GM18867 (cell line): ENCODE data around the gene CIAO2A.
A peak's percentile ranks its signal among the peaks of the same experiment; 100 is the strongest.
"Not testable (repeated sequence)": the region's sequence is repeated elsewhere in the genome, so short reads cannot be mapped to it uniquely, and the experiment has no call there.

ENCODE experiments used
- ATAC-seq: cut with Tn5 transposase; IDR thresholded peaks from one replicate; pipeline ENCODE4 v1.9.1; 2021; ENCODE audit warnings: mild to moderate bottlenecking, moderate library complexity; ENCODE audit not compliant: unreplicated experiment

Gene CIAO2A, protein sequence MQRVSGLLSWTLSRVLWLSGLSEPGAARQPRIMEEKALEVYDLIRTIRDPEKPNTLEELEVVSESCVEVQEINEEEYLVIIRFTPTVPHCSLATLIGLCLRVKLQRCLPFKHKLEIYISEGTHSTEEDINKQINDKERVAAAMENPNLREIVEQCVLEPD

DNA sequence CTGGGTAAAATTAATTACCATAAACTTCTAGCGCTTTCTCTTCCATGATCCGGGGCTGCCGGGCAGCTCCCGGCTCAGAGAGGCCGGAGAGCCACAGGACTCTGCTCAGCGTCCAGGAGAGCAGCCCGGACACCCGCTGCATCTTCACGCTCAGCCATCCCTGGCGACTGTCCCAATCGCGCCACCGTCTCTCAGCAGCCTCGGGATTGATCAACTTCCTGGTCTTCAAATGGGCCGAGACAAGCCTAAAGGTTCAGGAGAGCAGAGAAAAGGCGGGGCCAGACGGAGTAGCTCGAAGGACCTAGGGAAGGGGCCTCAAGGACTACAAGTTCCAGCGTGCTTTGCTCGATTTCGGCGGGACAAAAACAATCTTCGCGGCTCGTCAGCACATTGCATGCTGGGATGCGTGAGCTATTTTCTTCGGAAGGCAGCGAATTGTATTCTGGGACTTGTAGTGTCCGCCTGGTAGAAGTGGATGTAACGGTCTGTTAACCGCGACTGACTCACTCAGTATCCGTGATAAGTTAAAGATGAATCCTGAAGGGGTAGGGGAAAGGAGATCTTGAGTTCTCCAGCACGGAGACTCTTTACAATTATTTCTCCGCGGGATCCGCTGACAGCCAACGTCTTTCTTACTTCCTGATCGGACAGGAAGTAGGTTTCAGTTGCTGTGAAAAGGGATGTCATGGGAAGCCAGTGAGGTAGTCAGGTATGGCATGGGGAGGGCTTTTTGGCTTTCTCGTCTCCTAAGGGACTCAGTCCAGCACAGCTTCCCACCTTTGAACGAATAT, at the start of gene CIAO2A:
TSS of gene CIAO2A (minus strand) at position 212 of the 791 bp plus-strand sequence. CDS start at position 142, 70 bp downstream.
- peak; percentile 60 for ATAC-seq

DNA sequence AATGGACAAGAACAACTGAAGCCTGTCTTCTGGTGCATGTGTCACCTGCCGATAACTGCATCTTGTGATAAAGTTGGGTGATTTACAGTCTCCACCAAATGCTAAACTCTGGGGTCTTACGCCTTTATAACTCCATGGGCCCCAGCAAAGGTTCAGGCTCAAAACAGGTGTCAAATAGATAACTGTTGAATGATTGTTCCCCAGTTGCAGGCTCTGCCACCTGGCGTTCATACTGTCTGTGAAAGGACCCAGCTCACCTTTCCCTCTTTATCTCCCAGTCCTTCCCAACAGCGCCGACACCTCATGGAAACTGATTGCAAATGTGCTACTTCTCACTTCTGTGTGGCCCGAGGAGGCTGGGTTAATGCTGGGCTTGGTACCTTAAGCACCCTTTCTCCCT, 49.6 kb upstream of the CIAO2A start:
- no peak for ATAC-seq

DNA sequence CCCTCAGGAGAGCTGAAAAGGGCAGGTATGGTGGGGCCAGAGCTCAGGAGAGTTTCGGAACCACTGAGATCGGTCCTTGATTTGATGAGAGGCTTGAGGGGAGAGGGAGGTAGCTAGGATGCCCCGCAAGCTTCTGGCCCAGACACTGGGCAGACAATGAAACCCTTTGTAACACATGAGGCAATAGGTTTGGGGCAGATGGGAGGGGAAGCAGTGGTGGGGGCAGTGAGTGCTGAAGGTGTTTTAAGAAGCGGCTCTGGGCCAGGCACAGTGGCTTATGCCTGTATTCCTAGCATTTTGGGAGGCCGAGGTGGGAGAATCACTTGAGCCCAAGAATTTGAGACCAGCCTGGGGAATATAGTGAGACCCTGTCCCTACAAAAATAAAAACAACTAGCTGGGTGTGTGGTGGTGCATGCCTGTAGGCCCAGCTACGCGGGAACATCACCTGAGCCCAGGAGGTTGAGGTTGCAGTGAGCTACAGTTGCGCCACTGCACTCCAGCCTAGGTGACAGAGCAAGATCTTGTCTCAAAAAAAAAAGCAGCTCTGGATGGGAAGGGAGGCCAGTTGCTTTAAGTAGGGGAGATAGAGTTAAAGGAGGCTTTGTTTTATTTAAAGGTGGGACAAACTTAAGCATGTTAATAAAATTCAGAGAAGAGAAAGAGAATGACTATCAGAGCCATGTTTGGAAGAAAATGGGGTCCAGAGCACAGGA, 48.3 kb upstream of the CIAO2A start:
- ATAC-seq: no peak

DNA sequence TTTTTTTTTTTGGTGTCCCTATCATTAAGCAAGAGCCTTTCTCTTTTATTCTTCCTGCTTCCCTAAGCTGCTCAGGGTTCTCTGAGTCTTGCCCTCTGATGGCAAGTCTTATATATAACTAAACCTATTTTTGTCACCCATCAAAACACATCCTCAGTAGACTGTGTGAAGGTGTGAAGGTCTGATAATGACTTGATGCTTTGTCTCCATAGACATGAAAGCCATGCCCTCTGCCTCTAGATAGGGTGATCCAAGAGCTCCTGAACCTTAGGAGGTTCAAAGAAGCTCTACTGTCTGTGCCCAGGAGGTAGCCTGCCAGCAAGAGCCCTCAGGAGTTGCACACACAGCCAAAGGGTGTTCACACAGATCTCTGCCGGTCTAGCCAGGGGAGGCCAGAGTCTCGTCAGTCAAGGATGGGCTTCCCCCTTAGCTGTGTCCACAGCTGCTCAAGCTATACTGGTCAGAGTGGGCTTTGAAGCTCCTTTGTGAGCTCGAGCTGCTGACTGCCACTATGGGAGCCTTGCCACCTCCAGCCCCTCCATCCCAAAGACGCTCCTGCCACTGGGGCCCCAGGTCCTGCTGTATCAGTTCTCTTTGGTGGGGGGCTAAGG, 44.8 kb upstream of the CIAO2A start:
- no peak for ATAC-seq

DNA sequence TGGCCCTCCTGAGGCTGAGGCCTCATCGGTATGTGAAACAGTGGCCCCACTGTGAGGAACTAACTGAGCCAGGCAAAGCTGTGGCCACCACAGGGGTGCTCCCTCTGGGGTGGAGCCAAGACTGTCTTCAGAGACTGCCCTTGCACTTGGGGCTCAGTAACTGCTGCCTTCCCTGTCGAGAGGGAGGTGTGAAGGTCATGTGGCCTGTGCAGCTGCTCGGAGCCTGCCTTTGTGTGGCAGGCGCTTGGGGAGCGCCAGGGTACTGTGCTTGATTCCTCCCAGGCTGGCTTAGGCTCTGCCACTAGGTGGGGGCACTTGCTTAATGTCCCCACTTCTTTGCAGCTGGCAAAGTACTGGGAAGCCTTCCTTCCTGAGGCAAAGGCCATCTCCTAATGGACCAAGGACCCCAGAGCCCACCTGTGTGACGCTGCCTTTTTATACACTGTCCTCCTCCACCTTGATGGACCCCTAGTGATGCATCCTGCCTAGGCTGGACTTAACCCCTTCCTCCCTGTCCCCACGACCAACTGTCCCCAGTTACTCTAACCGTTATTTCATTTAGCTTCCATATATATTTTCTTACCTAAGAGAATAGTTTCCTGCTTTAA, 43.7 kb upstream of the CIAO2A start:
- ATAC-seq: no peak

DNA sequence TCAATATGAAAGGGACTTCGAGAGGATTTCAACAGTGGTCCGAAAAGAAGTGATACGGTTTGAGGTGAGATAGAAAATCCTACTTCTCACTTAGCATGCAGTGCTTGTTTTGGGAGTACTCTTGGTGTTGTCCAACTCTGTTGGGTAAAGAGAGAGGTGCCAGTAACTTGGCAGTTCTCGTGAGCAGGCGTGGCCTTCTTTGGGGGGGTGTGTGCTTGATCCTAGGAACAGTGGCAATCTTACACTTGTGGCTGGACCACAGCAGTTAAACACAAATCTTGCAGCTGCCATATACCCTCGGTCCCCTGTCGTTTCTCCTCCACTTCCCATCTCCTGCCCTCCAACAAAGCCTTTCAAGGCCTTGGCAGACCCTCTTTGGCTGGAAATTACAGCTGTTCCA, 42.7 kb upstream of the CIAO2A start:
- ATAC-seq: no peak

DNA sequence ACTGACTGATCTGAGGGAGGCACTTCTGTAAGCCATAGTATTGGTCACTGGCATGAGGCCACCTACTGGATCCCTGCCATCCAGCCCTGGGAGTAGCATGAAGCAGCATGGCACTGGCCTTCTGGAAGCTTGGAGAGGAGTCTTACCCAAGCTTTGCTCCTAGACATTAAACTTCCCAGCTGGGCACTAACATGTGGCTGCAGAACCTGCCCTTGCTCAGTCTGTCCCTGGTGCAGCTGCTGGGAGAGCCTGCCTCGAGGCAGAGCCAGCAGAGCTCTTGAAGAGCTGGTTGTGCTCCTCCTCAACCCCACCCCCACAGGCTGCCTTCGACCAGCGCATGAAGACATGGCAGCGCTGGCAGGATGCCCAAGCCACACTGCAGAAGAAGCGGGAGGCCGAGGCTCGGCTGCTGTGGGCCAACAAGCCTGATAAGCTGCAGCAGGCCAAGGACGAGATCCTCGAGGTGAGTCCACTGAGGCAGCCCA, 40.7 kb upstream of the CIAO2A start:
- ATAC-seq: no peak

DNA sequence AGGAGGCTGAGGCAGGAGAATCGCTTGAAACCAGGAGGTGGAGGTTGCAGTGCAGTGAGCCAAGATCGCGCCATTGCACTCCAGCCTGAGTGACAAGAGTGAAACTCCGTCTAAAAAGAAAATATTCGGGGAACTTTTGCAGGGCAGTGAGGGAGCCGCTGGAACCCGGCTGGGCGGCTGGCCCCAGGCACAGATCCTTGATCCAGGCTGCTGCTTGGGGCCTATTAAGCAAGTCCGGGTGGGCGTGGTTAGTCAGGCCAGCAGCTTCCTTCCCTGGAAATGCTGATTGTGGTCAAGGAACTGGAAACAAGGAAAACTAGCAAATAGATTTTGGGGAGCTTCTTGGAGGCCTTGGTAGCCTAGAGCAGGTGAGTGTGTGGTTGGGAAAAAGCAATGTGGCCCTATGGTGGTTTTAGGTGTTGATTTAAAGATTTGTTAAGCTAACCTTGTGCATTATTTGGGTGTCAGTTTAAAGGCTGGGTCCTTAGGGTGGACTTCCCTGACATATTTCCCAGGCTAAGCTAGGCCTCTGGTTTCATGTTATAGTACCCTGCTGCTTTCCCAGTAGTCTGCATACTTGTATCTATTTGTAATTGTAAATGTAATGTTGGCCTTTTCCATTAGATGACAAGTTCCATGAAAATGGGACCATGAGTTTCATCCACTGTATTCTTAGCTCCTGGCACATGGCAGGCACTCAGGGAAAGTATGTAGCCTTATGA, 40.1 kb upstream of the CIAO2A start:
- ATAC-seq: no peak

DNA sequence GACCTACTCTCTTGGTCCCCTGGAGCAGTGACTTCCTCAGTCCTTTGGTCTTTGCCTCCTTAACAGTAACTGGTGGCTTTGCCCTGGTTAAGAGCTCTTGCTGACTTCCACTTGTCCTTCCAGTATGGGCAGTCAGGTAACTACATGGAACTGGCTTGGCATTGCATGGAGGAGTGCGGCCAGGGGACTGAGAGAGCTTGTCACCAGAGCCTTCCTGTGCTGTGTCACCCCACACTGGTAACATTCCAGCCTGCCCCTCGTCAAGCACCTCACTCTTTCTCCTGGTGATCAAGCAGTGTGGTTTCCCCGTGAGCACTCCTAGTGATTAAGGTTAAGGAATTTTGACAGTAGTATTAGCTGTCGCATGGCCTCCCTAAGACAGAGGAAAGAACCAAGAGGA, 38.6 kb upstream of the CIAO2A start:
- no peak for ATAC-seq

DNA sequence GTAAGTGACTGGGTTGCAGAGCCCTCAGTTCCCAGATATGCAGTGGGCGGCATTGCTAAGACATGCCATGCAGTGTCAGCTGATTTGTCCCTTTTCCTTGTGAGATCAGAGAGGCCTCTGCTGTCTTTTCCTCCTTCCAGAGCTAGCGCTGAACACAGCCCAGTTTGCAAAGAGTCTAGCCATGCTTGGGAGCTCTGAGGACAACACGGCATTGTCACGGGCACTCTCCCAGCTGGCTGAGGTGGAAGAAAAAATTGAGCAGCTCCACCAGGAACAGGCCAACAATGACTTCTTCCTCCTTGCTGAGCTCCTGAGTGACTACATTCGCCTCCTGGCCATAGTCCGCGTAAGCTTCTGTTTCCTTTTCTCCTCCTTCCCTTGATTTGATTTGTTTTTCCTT, 37.9 kb upstream of the CIAO2A start:
- ATAC-seq: no peak

DNA sequence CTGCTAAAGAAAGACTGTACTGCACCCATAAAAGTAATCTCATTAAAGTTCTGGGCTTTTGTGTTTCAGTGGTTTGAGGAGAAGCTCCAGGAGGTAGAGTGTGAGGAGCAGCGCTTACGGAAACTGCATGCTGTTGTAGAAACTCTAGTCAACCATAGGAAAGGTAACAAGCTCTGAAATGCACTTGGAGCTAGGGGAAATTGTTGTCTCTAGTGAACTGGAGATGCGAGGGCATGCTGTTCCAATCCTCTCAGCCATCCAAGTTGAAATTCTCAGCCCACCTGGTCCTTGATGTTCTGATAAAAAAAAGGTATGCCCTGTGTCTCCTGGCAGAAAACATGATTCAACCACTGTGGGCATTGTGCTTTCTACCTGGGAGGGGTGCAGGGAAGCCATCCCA, 36.5 kb upstream of the CIAO2A start:
- no peak for ATAC-seq

DNA sequence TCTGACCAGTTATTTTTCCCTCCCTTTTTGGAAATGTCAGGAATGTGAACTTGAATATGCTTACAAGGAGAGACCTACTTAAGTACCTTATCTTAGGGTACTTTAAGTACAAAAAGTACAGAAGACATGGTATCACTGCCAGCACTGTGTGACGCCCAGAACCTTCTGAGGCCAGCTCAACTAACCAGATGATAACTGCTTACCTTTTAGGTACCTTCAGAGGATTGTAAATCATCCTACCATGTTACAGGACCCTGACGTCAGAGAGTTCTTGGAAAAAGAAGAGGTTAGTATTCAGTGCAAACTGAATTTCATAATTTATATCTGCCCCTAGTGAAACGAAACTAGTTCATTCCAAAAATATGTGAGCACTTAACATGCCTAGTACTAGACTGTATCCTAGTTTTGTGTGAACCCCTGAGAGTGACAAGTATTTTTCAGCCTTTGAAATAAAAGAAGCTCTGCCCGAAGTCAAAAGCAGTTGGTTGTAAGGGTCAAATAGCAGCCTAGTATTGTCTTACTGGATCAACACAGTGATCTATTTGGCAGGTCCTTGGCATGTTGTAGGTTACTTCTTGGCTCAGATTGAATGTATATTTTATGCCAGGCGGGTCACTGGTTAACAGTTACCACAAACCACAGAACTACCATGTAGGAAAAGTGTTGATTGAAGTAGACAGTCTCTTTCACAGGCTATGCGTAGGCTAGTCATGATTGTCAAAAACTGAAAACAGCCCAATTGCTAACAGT, 34.1 kb upstream of the CIAO2A start:
- ATAC-seq: no peak

DNA sequence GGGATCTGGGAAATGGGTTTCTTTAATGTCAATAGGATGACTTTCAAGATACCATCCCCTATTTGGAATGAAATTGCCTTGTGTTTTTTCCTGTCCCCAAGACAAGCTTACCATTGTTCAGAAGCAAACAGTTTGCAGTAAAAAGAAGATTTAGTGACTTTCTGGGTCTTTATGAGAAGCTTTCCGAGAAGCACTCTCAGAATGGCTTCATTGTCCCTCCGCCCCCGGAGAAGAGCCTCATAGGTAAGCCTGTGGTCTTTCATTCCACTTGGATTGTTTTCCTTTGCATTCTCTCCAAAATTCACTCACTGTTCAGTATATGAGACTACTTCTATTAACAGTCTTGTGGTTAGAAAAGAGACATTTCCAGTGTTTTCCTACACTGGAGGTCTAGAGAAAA, 32.3 kb upstream of the CIAO2A start:
- no peak for ATAC-seq

DNA sequence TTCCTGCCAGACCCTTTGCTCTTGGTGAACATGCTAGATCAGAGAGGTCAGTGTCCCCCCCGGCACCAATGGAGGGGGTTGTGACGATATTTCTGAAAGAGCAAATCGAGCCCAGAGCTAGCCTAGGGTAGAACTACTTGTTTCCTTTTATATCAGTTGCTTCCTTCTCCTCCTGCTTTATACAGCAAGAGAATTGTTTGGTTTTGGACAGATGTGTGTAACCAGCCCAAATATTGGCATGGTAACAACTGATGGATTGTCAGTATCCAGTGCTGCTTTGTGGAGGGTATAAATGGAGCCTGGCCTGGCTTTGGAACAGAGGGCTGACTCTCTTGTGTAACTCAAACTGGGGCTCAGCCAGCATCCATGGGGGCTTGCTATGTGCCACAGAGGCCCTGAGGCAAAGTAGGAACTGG, 29.3 kb upstream of the CIAO2A start:
- ATAC-seq: no peak

DNA sequence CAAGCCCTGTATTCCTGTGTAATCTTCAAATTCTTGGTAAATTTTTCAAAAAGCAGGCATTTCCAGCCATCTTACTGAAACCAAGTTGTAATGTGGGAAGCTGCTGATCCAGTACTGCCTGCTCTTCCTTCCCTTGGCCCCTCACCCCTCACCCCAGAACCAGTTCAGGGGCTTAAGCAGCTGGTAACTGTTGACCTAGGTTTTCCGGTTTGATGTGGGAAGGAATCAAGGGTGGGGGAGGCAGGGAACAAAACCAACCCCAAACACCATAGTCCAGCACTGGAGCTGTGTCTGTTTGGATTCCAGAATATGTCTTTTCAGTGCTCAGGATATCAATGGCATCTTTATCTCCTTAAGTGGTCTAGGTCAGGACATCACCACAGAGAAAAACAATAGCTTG, 28.8 kb upstream of the CIAO2A start:
- no peak for ATAC-seq

DNA sequence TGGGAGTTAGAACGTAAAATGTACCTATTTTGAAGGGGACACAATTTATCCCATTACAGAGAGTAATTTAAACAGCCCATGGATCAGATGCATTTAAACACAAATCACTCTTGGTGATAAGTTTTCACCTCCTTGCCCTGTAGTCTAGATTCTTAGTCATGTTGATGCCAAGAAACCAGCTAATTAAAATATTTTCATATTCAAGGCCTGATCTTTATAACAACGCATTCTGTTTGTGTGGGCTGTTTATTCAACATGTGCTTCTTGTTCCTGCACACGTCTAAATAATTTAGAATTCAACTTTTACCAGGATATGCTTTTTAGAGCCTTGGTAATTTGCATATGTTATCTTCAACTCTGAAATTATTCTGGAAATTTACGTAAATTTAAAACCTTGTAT, 28.0 kb upstream of the CIAO2A start:
- ATAC-seq: no peak

DNA sequence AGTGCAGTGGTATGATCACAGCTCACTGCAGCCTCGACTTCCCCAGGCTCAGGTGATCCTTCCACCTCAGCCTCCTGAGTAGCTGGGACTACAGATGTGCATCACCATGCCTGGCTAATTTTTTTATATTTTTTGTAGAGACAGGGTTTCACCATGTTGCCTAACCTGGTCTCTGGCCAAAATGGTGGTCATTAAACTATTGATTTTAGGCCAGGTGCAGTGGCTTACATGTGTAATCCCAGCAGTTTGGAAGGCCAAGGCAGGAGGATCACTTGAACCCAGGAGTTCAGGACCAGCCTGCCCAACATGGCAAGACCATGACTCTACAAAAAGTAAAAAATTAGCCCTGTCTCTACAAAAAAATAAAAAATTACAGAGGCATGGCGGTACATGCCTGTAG, 26.7 kb upstream of the CIAO2A start:
- ATAC-seq: not testable (repeated sequence)

DNA sequence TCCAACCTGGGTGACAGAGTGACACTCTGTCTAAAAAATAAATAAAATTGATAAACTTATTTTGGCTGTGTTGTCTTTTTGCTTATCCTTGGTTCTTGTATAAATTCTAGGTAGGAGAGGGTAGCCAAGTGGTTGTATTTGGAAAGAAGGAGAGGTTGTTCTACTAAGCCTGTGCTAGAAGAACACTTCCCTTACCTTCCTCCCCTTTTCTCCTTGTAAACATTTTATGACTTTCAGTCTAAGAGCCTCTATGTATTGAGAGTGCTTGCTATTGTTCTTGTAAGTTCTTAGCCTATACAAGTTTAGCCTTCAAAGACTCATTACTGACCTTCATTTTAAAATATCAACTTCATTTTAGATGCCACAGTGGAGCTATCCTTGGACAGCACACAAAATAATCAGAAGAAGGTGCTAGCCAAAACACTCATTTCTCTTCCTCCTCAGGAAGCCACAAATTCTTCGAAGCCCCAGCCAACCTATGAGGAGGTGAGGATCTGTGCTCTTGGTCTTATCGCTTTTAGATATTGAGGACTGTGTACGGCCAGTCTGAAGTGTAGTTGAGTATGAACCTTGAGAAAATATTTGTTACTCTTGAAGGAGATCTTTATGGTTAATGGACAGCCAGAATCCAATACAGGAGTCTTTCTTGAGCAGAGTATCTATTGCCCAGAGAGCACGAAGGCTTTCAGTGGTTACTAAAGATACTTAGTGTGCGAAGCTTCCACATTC, 24.3 kb upstream of the CIAO2A start:
- no peak for ATAC-seq

DNA sequence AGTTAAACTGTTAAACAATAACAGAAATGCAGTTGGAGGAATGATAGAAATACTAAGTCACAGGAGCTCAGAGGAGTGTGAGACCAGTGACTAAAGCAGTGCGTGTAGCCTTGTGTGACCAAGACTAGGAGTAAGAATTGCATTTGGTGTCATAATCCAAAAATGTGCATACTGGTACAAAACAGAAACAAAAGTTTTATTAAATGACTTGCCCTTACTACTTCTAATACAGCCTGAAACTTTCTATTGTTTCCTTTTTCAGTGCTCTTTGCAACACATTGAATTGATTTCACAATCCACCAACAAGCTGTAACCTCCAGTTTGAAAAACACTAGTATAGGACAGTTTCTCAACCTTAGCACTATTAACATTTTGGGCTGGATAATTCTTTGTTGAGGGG, 19.3 kb upstream of the CIAO2A start:
- no peak for ATAC-seq
